Left lung (tissue), 10 donors: Measurements from ENCODE around the gene CRYBG2. TPM values are rescaled to one million over a fixed set of nuclear protein-coding genes. Genes with fewer than 3 reads are reported as not detected.

Experiments
- ATAC-seq: fragments of 200-7000 bp; cut with Tn5 transposase; one replicate; pipeline ENCODE4 v1.9.1; 2020; ENCODE audit warnings: moderate library complexity
- DNase-seq, 4 donors: peaks; one replicate each; pipeline ENCODE4 v3.0.0-alpha.2; 2013 to 2020
- H3K27ac ChIP-seq, 2 donors: fragments of 200-600 bp; sonication (generic) in 1 of 2; one replicate each; pipeline versions ENCODE4 v1.5.0 to v1.8.0; 2020 to 2021
- H3K27me3 ChIP-seq, 2 donors: fragments of 200-600 bp; sonication (generic) in 1 of 2; one replicate each; pipeline versions ENCODE4 v1.5.0 to v1.8.0; 2020 to 2021
- H3K36me3 ChIP-seq, 2 donors: fragments of 200-600 bp; sonication (generic) in 1 of 2; one replicate each; pipeline versions ENCODE4 v1.5.0 to v1.8.0; 2020 to 2021
- H3K4me1 ChIP-seq, 2 donors: fragments of 200-600 bp; one replicate each; pipeline ENCODE4 v1.8.0; 2021
- H3K4me3 ChIP-seq, 2 donors: fragments of 200-600 bp; sonication (generic) in 1 of 2; one replicate each; pipeline versions ENCODE4 v1.5.0 to v1.8.0; 2020 to 2021; ENCODE audit warnings: mild to moderate bottlenecking in 1 of 2
- H3K9me3 ChIP-seq, 2 donors: fragments of 200-600 bp; sonication (generic) in 1 of 2; one replicate each; pipeline versions ENCODE4 v1.5.0 to v1.8.0; 2020 to 2021
- CTCF ChIP-seq, 2 donors: fragments of 200-600 bp; sonication (generic) in 1 of 2; IDR thresholded peaks; one replicate each; pipeline versions ENCODE4 v1.5.0 to v1.8.0; 2021; ENCODE audit warnings: antibody characterized with exemption in 2 of 2
- intact Hi-C, 2 donors: fragments of 100-400 bp; cut with DNase I; formaldehyde crosslinking; loops; one replicate each; pipeline versions ENCODE4 v1.11.2 to v1.14.2; 2022
- polyA plus RNA-seq, 6 donors: library from polyadenylated mRNA; unstranded; fragments of 120-200 nt; gene quantifications; one replicate each; pipeline ENCODE4 v1.2.1, GENCODE V29; 2013; ENCODE audit not compliant: insufficient read length in 6 of 6
- total RNA-seq, 2 donors: library from RNA; stranded (reverse); fragmentation: NEBNext Ultra II Directional; extraction: Animal tissue kit (Norgen Biotek cat#: 25700); gene quantifications; one replicate each; pipeline ENCODE4 v1.2.1, GENCODE V29; 2021
- donor health status: DM: no; HTN: yes; CAD: no.
- donor health status: DM: no; HTN: no; CAD: no.

CRYBG2 gene
- total and polyA plus RNA-seq, 8 donors: 0.94 to 7.6 (median 1.7) TPM

DNA sequence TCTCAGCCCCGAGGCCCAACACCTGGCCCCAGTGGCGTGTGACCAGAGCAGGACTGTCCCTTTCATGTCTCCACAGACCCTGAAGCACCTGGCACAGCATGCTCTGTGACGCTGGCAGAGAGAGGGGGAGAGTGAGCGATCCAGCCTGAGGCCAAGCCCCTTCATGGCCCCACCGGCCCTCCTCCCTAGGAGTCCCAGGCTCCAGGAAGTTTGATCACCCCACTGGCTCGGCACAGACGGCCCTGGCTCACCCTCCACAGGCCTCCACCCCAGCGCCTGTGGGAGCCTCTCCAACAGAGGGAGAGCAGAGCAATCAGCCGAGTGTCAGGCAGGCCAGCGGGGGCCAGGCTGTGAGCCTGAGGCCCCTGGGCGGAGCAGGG is 63.1 kb downstream of the CRYBG2 start:
- no peaks in the 10 kb centered on the region for H3K27me3 ChIP-seq
- ATAC-seq (no peak), DNase-seq (no peak)
- H3K4me1 ChIP-seq: peaks cover 0 to 71% of the 10 kb centered on the region in 2 donors
- no peaks in the 10 kb centered on the region for H3K9me3 ChIP-seq
- peak overlapping the region; percentile 26 to 98 for H3K27ac ChIP-seq
- H3K4me3 ChIP-seq: no peak overlapping the region
- peaks cover 0 to 7% of the 10 kb centered on the region in 2 donors for H3K36me3 ChIP-seq
- intact Hi-C loops: no loop called here
- TF ChIP-seq CTCF (IDR thresholded peaks at IDR 0.05): no peak

GRCh38 chr1:26290122-26290881 is 63.6 kb downstream of the CRYBG2 start:
- Histone ChIP-seq H3K4me1 (peaks cover 0 to 77% of the 10 kb centered on the region in 2 donors), H3K27me3 (no peaks in the 10 kb centered on the region), H3K4me3 (no peak overlapping the region), H3K27ac (peak overlapping the region; percentile 67 to 98), H3K36me3 (peaks cover 0 to 4% of the 10 kb centered on the region in 2 donors), H3K9me3 (no peaks in the 10 kb centered on the region)
- intact Hi-C loops: no loop called here
- DNase-seq: no peak
- TF ChIP-seq CTCF (IDR thresholded peaks at IDR 0.05): no peak
- ATAC-seq: peak; percentile 30

DNA sequence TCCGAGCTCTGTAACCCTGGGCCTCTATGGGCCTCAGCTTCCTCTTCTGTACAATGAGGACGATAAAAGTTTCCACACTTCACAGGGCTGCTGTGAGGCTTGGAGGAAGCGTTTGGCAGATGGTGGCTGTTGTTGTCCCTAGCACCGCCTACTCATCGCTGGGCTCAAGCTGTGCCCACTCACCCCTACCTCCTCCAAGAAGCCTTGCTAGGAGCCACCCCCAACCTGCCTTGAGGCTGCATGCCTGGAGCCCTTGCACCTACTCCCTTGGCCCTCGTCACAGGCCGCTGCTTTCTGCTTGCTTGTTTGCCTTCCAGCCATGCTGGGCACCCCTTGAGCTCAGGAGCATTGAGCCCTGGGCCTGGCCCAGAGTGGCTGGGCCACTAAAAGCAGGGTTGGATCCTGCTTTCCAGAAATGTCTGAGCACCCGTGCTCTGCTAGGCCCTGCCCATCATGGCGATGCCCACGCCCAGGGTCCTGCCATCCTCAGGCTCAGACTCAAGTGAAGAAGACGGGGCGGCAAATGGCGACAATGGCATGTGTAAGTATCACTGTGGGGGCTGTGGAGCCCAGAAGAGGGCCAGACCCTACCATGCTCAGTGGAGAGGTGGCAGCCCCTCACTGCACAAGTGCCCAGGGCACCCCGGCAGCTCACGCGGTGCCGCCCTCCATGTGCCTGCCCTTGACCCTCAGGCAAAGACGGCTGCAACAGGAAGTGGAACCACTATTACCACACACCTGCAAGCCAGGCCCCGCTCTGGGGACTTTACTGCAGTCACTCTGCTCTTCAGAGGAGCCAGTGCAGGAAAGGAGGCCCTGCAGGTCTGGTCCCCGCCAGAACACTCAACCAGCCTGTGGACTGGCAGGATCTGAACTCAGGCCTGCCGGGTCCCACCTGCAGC is 64.5 kb downstream of the CRYBG2 start:
- Histone ChIP-seq H3K4me1 (peaks cover 4 to 86% of the 10 kb centered on the region in 2 donors), H3K36me3 (peaks cover 0 to 5% of the 10 kb centered on the region in 2 donors), H3K27ac (peak overlapping the region; percentile 67 to 98), H3K27me3 (no peaks in the 10 kb centered on the region), H3K9me3 (no peaks in the 10 kb centered on the region), H3K4me3 (no peak overlapping the region)
- DNase-seq (peak in 2 of 4 donors; percentile 69 to 88), ATAC-seq (peak; percentile 41)
- intact Hi-C loops: no loop called here
- no peak for TF ChIP-seq CTCF (IDR thresholded peaks at IDR 0.05)

GRCh38 chr1:26288311-26288941 is 65.5 kb downstream of the CRYBG2 start:
- no peak for TF ChIP-seq CTCF (IDR thresholded peaks at IDR 0.05)
- Histone ChIP-seq H3K4me3 (no peak overlapping the region), H3K36me3 (peaks cover 0 to 9% of the 10 kb centered on the region in 2 donors), H3K9me3 (no peaks in the 10 kb centered on the region), H3K27ac (peak overlapping the region; percentile 67 to 98), H3K27me3 (no peaks in the 10 kb centered on the region), H3K4me1 (peaks cover 6 to 95% of the 10 kb centered on the region in 2 donors)
- DNase-seq (no peak), ATAC-seq (peak; percentile 3)
- intact Hi-C loops: no loop called here
